PC-9 (cell line): ENCODE data around the gene IL17RA. TPM values are rescaled to one million over a fixed set of nuclear protein-coding genes. Genes with fewer than 3 reads are reported as not detected.

Experiments used
- BruUV-seq: library from RNA; stranded (reverse); fragments of 400-500 nt; replicated peaks from 2 replicates; lab custom pipeline; 2021; lab: Mats Ljungman, UMichigan
- CTCF ChIA-PET: fragments of 300-600 bp; sonication (Branson Sonifier 250); formaldehyde crosslinking; loops from one replicate; lab custom pipeline; 2022; ENCODE audit warnings: antibody characterized with exemption; lab: Charles Lee
- POLR2A ChIA-PET: fragments of 300-600 bp; sonication (Branson Sonifier 250); formaldehyde crosslinking; loops from one replicate; lab custom pipeline; 2022; ENCODE audit warnings: antibody characterized with exemption; ENCODE audit not compliant: unreplicated experiment; lab: Charles Lee
- DNase-seq, 2 experiments: peaks; one replicate each; pipeline versions ENCODE4 v3.0.0 to v3.0.0-alpha.2; 2015 to 2022; ENCODE audit warnings: mixed read lengths in 1 of 2
- H2AFZ ChIP-seq: fragments of 200-600 bp; sonication (generic); 2 replicates; pipeline ENCODE4 v1.8.1; 2017; ENCODE audit warnings: antibody characterized with exemption
- H3F3A ChIP-seq: fragments of 200-600 bp; sonication (generic); 2 replicates; pipeline ENCODE4 v1.8.1; 2017; ENCODE audit warnings: antibody characterized with exemption, mild to moderate bottlenecking, low read depth; ENCODE audit not compliant: insufficient read depth
- H3K27ac ChIP-seq: fragments of 200-600 bp; sonication (generic); 2 replicates; pipeline ENCODE4 v1.6.1; 2016; ENCODE audit warnings: mixed run types
- H3K27me3 ChIP-seq: fragments of 200-600 bp; sonication (generic); 2 replicates; pipeline ENCODE4 v1.6.1; 2016; ENCODE audit warnings: low read depth, mixed run types; ENCODE audit not compliant: insufficient read depth
- H3K36me3 ChIP-seq: fragments of 200-600 bp; sonication (generic); 2 replicates; pipeline ENCODE4 v1.6.1; 2016; ENCODE audit warnings: low read depth, mixed run types
- H3K4me1 ChIP-seq: fragments of 200-600 bp; sonication (generic); replicated peaks from 2 replicates; pipeline ENCODE4 v1.6.1; 2016; ENCODE audit warnings: mixed run types; ENCODE audit not compliant: insufficient read depth
- H3K4me2 ChIP-seq: fragments of 200-600 bp; sonication (generic); 2 replicates; pipeline ENCODE4 v1.6.1; 2017; ENCODE audit warnings: mixed run types
- H3K4me3 ChIP-seq: fragments of 200-600 bp; sonication (generic); 2 replicates; pipeline ENCODE4 v1.6.1; 2016; ENCODE audit warnings: mixed run types
- H3K79me2 ChIP-seq: fragments of 200-600 bp; sonication (generic); 2 replicates; pipeline ENCODE4 v1.6.1; 2017; ENCODE audit warnings: low read depth, mixed run types
- H3K9me2 ChIP-seq: fragments of 200-600 bp; sonication (generic); 2 replicates; pipeline ENCODE4 v1.8.1; 2017; ENCODE audit warnings: mild to moderate bottlenecking; ENCODE audit not compliant: insufficient read depth
- H3K9me3 ChIP-seq: fragments of 200-600 bp; sonication (generic); 2 replicates; pipeline ENCODE4 v1.8.1; 2016; ENCODE audit warnings: low read depth; ENCODE audit not compliant: insufficient read depth
- H4K20me1 ChIP-seq: fragments of 200-600 bp; sonication (generic); 2 replicates; pipeline ENCODE4 v1.8.1; 2017; ENCODE audit not compliant: insufficient read depth
- CTCF ChIP-seq: fragments of 200-600 bp; sonication (generic); conservative IDR thresholded peaks from 2 replicates; pipeline ENCODE4 v1.6.1; 2017; ENCODE audit warnings: mixed run types, antibody characterized with exemption, mild to moderate bottlenecking, moderate library complexity
- EZH2 ChIP-seq: fragments of 200-600 bp; sonication (generic); IDR thresholded peaks from 2 replicates; pipeline ENCODE4 v1.8.0; 2017; ENCODE audit warnings: antibody characterized with exemption, low read depth
- intact Hi-C: fragments of 100-400 bp; cut with micrococcal nuclease; formaldehyde crosslinking; loops from one replicate; pipeline ENCODE4 v1.10.0; 2022; ENCODE audit not compliant: unreplicated experiment
- total RNA-seq: library from RNA; stranded (reverse); gene quantifications from 2 replicates; pipeline ENCODE4 v1.2.3, GENCODE V29; 2021

Gene IL17RA
- total RNA-seq, 1 experiment from 2014 or later, result 8.2 TPM

- Histone ChIP-seq H2AFZ (no peak overlapping the region), H3K4me3 (no peak overlapping the region), H3F3A (no peaks in the 10 kb centered on the region), H3K36me3 (no peaks in the 10 kb centered on the region), H3K9me2 (no peaks in the 10 kb centered on the region), H3K9me3 (no peaks in the 10 kb centered on the region), H4K20me1 (no peaks in the 10 kb centered on the region), H3K4me2 (no peak overlapping the region), H3K79me2 (no peaks in the 10 kb centered on the region), H3K27ac (no peak overlapping the region), H3K27me3 (peaks cover 9% of the 10 kb centered on the region; the same call in 1 of the 2 replicates), H3K4me1 (no peaks in the 10 kb centered on the region)
- intact Hi-C loops, result no loop called here
- CTCF ChIA-PET, result no interaction called here
- no TSS peak for BruUV-seq
- no peak for DNase-seq
- TF ChIP-seq EZH2 (no peak), CTCF (no peak)
- POLR2A ChIA-PET, result no interaction called here
Observed at GRCh38 chr22:17043521-17043920, 41.3 kb upstream of the IL17RA start.

GRCh38 chr22:17046566-17047348 lies 38.0 kb upstream of the IL17RA start:
- intact Hi-C loops, result no loop called here
- peaks cover 6% of the 10 kb centered on the region; the same call in 1 of the 2 replicates for H3K27me3 ChIP-seq
- H3K9me3 ChIP-seq, result no peaks in the 10 kb centered on the region
- H3K4me3 ChIP-seq, result no peak overlapping the region
- no peak overlapping the region for H3K27ac ChIP-seq
- no peak for DNase-seq
- no peaks in the 10 kb centered on the region for H3K36me3 ChIP-seq
- ChIA-PET CTCF (no interaction called here), POLR2A (no interaction called here)
- no peaks in the 10 kb centered on the region for H4K20me1 ChIP-seq
- TF ChIP-seq CTCF, result no peak
- TF ChIP-seq EZH2, result no peak
- H3K4me2 ChIP-seq, result no peak overlapping the region
- no TSS peak for BruUV-seq
- H3K9me2 ChIP-seq, result no peaks in the 10 kb centered on the region
- H2AFZ ChIP-seq, result no peak overlapping the region
- no peaks in the 10 kb centered on the region for H3K79me2 ChIP-seq
- no peaks in the 10 kb centered on the region for H3K4me1 ChIP-seq
- H3F3A ChIP-seq, result no peaks in the 10 kb centered on the region

- Histone ChIP-seq H3K9me3 (no peaks in the 10 kb centered on the region), H2AFZ (no peak overlapping the region)
- no peak for TF ChIP-seq CTCF
Observed at GRCh38 chr22:17047656-17048055, 37.1 kb upstream of the IL17RA start.

More at GRCh38 chr22:17047656-17048055, 37.1 kb upstream of the IL17RA start:
- CTCF ChIA-PET, result no interaction called here
- H3F3A ChIP-seq, result no peaks in the 10 kb centered on the region
- no peaks in the 10 kb centered on the region for H3K27me3 ChIP-seq
- no peak overlapping the region for H3K4me3 ChIP-seq
- H3K9me2 ChIP-seq, result no peaks in the 10 kb centered on the region
- no peak overlapping the region for H3K4me2 ChIP-seq
- intact Hi-C loops, result no loop called here
- H3K27ac ChIP-seq, result no peak overlapping the region
- H3K79me2 ChIP-seq, result no peaks in the 10 kb centered on the region
- no peak for DNase-seq
- POLR2A ChIA-PET, result no interaction called here
- H4K20me1 ChIP-seq, result no peaks in the 10 kb centered on the region
- BruUV-seq, result no TSS peak
- no peaks in the 10 kb centered on the region for H3K36me3 ChIP-seq
- H3K4me1 ChIP-seq, result no peaks in the 10 kb centered on the region
